ENCODE results near the gene MMD2. TPM values are rescaled to one million over a fixed set of nuclear protein-coding genes. Genes with fewer than 3 reads are reported as not detected.
A peak's percentile ranks its signal among the peaks of the same experiment; 100 is the strongest.

MMD2 gene
- total RNA-seq, 1 experiment from 2014 or later, result not detected

GRCh38 chr7:4962872-4963775, 4.1 kb upstream of the MMD2 start:
- Mint-ChIP-seq H3K36me3 (no peaks in the 10 kb centered on the region), H3K9me3 (no peaks in the 10 kb centered on the region), H3K27ac (no peak overlapping the region), H3K4me1 (peaks cover 4% of the 10 kb centered on the region), H3K4me3 (no peak overlapping the region), H3K27me3 (ENCODE audit: low read depth) (peaks cover 17% of the 10 kb centered on the region)
- ChIA-PET POLR2A (no interaction called here), CTCF (interaction anchor here (3.5 kb wide), 1 partner anchor 11 kb away, joined by 13 read pairs; no protein-coding TSS in a partner anchor)
- no peak for TF ChIP-seq NFATC4 (CRISPR knock-in tag; IDR thresholded peaks at IDR 0.05)
- TF ChIP-seq GTF2I (CRISPR knock-in tag; conservative IDR thresholded peaks at IDR 0.05), result no peak
- TF ChIP-seq CREM (CRISPR knock-in tag; IDR thresholded peaks at IDR 0.05), result no peak
- TF ChIP-seq, protein P1, sequence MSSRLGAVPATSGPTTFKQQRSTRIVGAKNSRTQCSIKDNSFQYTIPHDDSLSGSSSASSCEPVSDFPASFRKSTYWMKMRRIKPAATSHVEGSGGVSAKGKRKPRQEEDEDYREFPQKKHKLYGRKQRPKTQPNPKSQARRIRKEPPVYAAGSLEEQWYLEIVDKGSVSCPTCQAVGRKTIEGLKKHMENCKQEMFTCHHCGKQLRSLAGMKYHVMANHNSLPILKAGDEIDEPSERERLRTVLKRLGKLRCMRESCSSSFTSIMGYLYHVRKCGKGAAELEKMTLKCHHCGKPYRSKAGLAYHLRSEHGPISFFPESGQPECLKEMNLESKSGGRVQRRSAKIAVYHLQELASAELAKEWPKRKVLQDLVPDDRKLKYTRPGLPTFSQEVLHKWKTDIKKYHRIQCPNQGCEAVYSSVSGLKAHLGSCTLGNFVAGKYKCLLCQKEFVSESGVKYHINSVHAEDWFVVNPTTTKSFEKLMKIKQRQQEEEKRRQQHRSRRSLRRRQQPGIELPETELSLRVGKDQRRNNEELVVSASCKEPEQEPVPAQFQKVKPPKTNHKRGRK (CRISPR knock-in tag; IDR thresholded peaks at IDR 0.05; ENCODE audit: borderline replicate concordance), result no peak
- TF ChIP-seq, protein P2, sequence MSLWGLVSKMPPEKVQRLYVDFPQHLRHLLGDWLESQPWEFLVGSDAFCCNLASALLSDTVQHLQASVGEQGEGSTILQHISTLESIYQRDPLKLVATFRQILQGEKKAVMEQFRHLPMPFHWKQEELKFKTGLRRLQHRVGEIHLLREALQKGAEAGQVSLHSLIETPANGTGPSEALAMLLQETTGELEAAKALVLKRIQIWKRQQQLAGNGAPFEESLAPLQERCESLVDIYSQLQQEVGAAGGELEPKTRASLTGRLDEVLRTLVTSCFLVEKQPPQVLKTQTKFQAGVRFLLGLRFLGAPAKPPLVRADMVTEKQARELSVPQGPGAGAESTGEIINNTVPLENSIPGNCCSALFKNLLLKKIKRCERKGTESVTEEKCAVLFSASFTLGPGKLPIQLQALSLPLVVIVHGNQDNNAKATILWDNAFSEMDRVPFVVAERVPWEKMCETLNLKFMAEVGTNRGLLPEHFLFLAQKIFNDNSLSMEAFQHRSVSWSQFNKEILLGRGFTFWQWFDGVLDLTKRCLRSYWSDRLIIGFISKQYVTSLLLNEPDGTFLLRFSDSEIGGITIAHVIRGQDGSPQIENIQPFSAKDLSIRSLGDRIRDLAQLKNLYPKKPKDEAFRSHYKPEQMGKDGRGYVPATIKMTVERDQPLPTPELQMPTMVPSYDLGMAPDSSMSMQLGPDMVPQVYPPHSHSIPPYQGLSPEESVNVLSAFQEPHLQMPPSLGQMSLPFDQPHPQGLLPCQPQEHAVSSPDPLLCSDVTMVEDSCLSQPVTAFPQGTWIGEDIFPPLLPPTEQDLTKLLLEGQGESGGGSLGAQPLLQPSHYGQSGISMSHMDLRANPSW (CRISPR knock-in tag; conservative IDR thresholded peaks at IDR 0.05; ENCODE audit: low read depth), result no peak
- no peak for TF ChIP-seq SMAD3 (CRISPR knock-in tag; IDR thresholded peaks at IDR 0.05; ENCODE audit: borderline replicate concordance)
- TF ChIP-seq USF2 (CRISPR knock-in tag; IDR thresholded peaks at IDR 0.05), result no peak
- TF ChIP-seq ZNF121 (CRISPR knock-in tag; IDR thresholded peaks at IDR 0.05), result no peak
- no peak for TF ChIP-seq AR (CRISPR knock-in tag; IDR thresholded peaks at IDR 0.05)
- TF ChIP-seq, protein P3, sequence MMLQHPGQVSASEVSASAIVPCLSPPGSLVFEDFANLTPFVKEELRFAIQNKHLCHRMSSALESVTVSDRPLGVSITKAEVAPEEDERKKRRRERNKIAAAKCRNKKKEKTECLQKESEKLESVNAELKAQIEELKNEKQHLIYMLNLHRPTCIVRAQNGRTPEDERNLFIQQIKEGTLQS (CRISPR knock-in tag; conservative IDR thresholded peaks at IDR 0.05), result no peak
- DNase-seq (ENCODE audit: low spot score) (no peak), ATAC-seq (no peak)

- TF ChIP-seq NR3C1 (CRISPR knock-in tag; conservative IDR thresholded peaks at IDR 0.05; ENCODE audit: low read depth), result no peak
- TF ChIP-seq ERG (CRISPR knock-in tag; IDR thresholded peaks at IDR 0.05), result no peak
- Mint-ChIP-seq H3K36me3 (no peaks in the 10 kb centered on the region), H3K4me1 (peaks cover 4% of the 10 kb centered on the region), H3K4me3 (peak overlapping the region; percentile 47), H3K27ac (no peak overlapping the region), H3K9me3 (no peaks in the 10 kb centered on the region), H3K27me3 (ENCODE audit: low read depth) (peaks cover 38% of the 10 kb centered on the region)
- DNase-seq (ENCODE audit: low spot score) (no peak), ATAC-seq (no peak)
- CTCF ChIA-PET, result interaction anchor here (0.8 to 1.6 kb wide), 2 partner anchors 130 to 162 kb away, joined by 3 to 6 read pairs; no protein-coding TSS in a partner anchor
- POLR2A ChIA-PET, result no interaction called here
Measured at GRCh38 chr7:4960363-4960762, 1.4 kb upstream of the MMD2 start.

Measured in WTC11 (cell line).